Right lobe of liver (tissue), 4 donors: ENCODE data around the gene PIAS4.

Experiments
- POLR2A ChIP-seq: fragments of 450-650 bp; IDR thresholded peaks from one replicate; pipeline ENCODE4 v1.6.1; 2017; ENCODE audit warnings: antibody characterized with exemption, mild to moderate bottlenecking
- TF ChIP-seq, protein P1 (sequence below), 4 donors: fragments of 200-600 bp in 3 of 4; fragments of 450-650 bp in 1 of 4; IDR thresholded peaks; one replicate each; pipeline versions ENCODE4 v1.5.1 to v1.8.0; 2016 to 2022; ENCODE audit warnings: antibody characterized with exemption in 4 of 4, mild to moderate bottlenecking in 2 of 4
- donor health status: DM: no; HTN: no; CAD: no.
- donor health status: DM: no; HTN: no; CAD: no.
- donor health status: DM: no; HTN: yes; CAD: no.

DNA sequence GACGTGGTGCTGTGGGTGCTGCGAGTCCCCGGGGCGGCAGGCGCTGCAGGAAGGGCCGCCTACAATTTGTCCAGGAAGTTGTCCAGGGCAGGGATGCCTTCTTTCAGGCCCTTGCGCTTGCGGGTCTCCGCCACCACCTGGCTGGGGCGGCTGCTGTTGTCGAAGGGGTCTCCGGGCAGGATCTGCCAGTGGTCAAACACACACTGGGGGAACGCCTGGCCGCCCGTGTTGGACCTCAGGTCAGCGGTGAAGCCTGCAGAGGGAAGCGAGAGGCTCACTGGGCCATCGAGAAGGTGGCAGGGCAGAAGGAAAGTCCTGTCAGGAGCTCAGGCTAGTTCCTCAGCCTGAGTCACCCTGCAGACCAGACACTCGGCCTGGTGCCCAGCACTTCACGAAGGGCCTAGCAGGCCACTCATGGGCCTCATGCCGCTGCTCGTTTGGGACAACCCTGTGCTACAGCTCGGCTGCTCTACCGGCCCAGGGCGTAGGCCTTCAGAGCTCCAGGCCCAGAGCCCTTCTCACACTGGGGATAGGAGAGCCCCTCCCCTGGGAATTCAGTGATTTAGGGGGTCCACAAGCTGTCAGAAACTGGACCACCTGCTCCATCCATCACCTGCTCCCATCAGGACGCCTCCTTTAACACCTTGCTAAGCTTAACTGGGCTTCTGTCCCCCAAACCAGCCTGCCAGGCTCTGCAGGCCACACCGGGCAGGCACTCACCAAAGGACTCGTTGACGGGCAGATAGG, 30.9 kb upstream of the PIAS4 start:
- TF ChIP-seq, protein P1, sequence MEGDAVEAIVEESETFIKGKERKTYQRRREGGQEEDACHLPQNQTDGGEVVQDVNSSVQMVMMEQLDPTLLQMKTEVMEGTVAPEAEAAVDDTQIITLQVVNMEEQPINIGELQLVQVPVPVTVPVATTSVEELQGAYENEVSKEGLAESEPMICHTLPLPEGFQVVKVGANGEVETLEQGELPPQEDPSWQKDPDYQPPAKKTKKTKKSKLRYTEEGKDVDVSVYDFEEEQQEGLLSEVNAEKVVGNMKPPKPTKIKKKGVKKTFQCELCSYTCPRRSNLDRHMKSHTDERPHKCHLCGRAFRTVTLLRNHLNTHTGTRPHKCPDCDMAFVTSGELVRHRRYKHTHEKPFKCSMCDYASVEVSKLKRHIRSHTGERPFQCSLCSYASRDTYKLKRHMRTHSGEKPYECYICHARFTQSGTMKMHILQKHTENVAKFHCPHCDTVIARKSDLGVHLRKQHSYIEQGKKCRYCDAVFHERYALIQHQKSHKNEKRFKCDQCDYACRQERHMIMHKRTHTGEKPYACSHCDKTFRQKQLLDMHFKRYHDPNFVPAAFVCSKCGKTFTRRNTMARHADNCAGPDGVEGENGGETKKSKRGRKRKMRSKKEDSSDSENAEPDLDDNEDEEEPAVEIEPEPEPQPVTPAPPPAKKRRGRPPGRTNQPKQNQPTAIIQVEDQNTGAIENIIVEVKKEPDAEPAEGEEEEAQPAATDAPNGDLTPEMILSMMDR (IDR thresholded peaks at IDR 0.05) = no peak
- no peak for TF ChIP-seq POLR2A
